HepG2 (cell line): ENCODE results near the gene ZFAND6. TPM values are rescaled to one million over a fixed set of nuclear protein-coding genes. Genes with fewer than 3 reads are reported as not detected.

Experiments
- BORCS8-MEF2B ChIP-seq: sonication (generic); formaldehyde crosslinking; IDR thresholded peaks from 2 replicates; pipeline ENCODE4 v1.8.0; 2022; ENCODE audit warnings: mild to moderate bottlenecking, missing genetic modification reagents
- CBX2 ChIP-seq, 2 experiments: fragments of 200-600 bp in 1 of 2; sonication (generic); formaldehyde crosslinking in 1 of 2; IDR thresholded peaks; 2 replicates each; pipeline versions ENCODE4 v1.7.0 to v1.8.1; 2018 to 2022; ENCODE audit warnings: low read depth in 2 of 2, low read length in 1 of 2, mild to moderate bottlenecking in 1 of 2, missing genetic modification reagents in 1 of 2
- FOXA3 ChIP-seq: IDR thresholded peaks from 2 replicates; pipeline ENCODE4 v1.6.1; 2016; ENCODE audit warnings: missing genetic modification reagents, missing compliant biosample characterization
- JARID2 ChIP-seq: sonication (generic); formaldehyde crosslinking; IDR thresholded peaks from 2 replicates; pipeline ENCODE4 v1.8.1; 2023; ENCODE audit warnings: missing genetic modification reagents, inconsistent platforms; ENCODE audit not compliant: insufficient replicate concordance
- PBX3 ChIP-seq: sonication (generic); formaldehyde crosslinking; IDR thresholded peaks from 2 replicates; pipeline ENCODE4 v1.8.1; 2023; ENCODE audit warnings: missing genetic modification reagents, inconsistent platforms, borderline replicate concordance
- PTBP1 ChIP-seq: fragments of 200-400 bp; formaldehyde crosslinking; IDR thresholded peaks from 2 replicates; pipeline ENCODE4 v1.6.1; 2018; ENCODE audit warnings: low read length, low read depth; ENCODE audit not compliant: poor library complexity, severe bottlenecking
- RCOR2 ChIP-seq: IDR thresholded peaks from 2 replicates; pipeline ENCODE4 v1.6.1; 2016; ENCODE audit warnings: missing biosample characterization, missing genetic modification reagents
- SP4 ChIP-seq: sonication (generic); formaldehyde crosslinking; IDR thresholded peaks from 2 replicates; pipeline ENCODE4 v1.8.1; 2023; ENCODE audit warnings: mild to moderate bottlenecking, missing genetic modification reagents
- SP5 ChIP-seq: IDR thresholded peaks from 2 replicates; pipeline ENCODE4 v1.6.1; 2016; ENCODE audit warnings: low read depth, borderline replicate concordance
- XBP1 ChIP-seq: sonication (generic); formaldehyde crosslinking; IDR thresholded peaks from 2 replicates; pipeline ENCODE4 v1.5.0; 2020; ENCODE audit warnings: missing genetic modification reagents
- ZBTB33 ChIP-seq: sonication (generic); formaldehyde crosslinking; IDR thresholded peaks from 2 replicates; pipeline ENCODE4 v1.4.0; 2020; ENCODE audit warnings: missing genetic modification reagents
- ZBTB37 ChIP-seq: sonication (generic); formaldehyde crosslinking; IDR thresholded peaks from 2 replicates; pipeline ENCODE4 v1.4.0; 2020; ENCODE audit warnings: mild to moderate bottlenecking, missing genetic modification reagents
- ZNF337 ChIP-seq: sonication (generic); formaldehyde crosslinking; IDR thresholded peaks from 2 replicates; pipeline ENCODE4 v1.5.1; 2020; ENCODE audit warnings: missing genetic modification reagents, low read depth, mild to moderate bottlenecking, borderline replicate concordance
- ZNF569 ChIP-seq: sonication (generic); formaldehyde crosslinking; IDR thresholded peaks from 2 replicates; pipeline ENCODE4 v1.5.0; 2020; ENCODE audit warnings: mild to moderate bottlenecking, missing genetic modification reagents, moderate library complexity, borderline replicate concordance
- ZNF570 ChIP-seq: sonication (generic); formaldehyde crosslinking; IDR thresholded peaks from 2 replicates; pipeline ENCODE4 v1.4.0; 2020; ENCODE audit warnings: mild to moderate bottlenecking, missing genetic modification reagents, borderline replicate concordance
- ZNF577 ChIP-seq: sonication (generic); formaldehyde crosslinking; IDR thresholded peaks from 2 replicates; pipeline ENCODE4 v1.4.0; 2020; ENCODE audit warnings: mild to moderate bottlenecking, low read depth, missing genetic modification reagents, borderline replicate concordance
- ZNF607 ChIP-seq: sonication (generic); formaldehyde crosslinking; IDR thresholded peaks from 2 replicates; pipeline ENCODE4 v1.5.1; 2020; ENCODE audit warnings: missing genetic modification reagents, mild to moderate bottlenecking, borderline replicate concordance
- ZNF639 ChIP-seq: conservative IDR thresholded peaks from 2 replicates; pipeline ENCODE4 v1.6.1; 2018; ENCODE audit warnings: missing genetic modification reagents
- ZNF788 ChIP-seq: sonication (generic); formaldehyde crosslinking; IDR thresholded peaks from 2 replicates; pipeline ENCODE4 v1.5.0; 2020; ENCODE audit warnings: mild to moderate bottlenecking, missing genetic modification reagents, borderline replicate concordance
- ZSCAN30 ChIP-seq: sonication (generic); formaldehyde crosslinking; IDR thresholded peaks from 2 replicates; pipeline ENCODE4 v1.5.0; 2020; ENCODE audit warnings: mild to moderate bottlenecking, missing genetic modification reagents
- ZXDC ChIP-seq: sonication (generic); formaldehyde crosslinking; IDR thresholded peaks from 2 replicates; pipeline ENCODE4 v1.5.0; 2020; ENCODE audit warnings: mild to moderate bottlenecking, missing genetic modification reagents
- polyA plus RNA-seq, 8 experiments: library from polyadenylated mRNA; depleted of rRNA in 3 of 8; stranded (reverse) in 7 of 8; unstranded in 1 of 8; fragments of >200 nt; fragmentation: Illumina TruSeq in 4 of 8; extraction: Trizol in 4 of 8; gene quantifications; 2 replicates each; pipeline versions ENCODE4 v1.2.1 to v1.2.3, GENCODE V29; 2011 to 2016; ENCODE audit warnings: low read depth in 4 of 8, missing spikeins in 1 of 8, mixed read lengths in 1 of 8; ENCODE audit not compliant: insufficient read depth in 1 of 8
- total RNA-seq, 5 experiments: library from RNA; depleted of rRNA; stranded (reverse); fragments of >200 nt; fragmentation: Illumina TruSeq; extraction: Trizol; gene quantifications; 2 replicates each; pipeline ENCODE4 v1.2.3, GENCODE V29; 2016; ENCODE audit warnings: low read depth in 1 of 5

Gene ZFAND6
- total and polyA plus RNA-seq, 2 of the 13 experiments (the other 11 are each of a cell fraction or from before 2014, with no cell fraction given): 84.2 to 115 TPM

- TF ChIP-seq ZBTB37: no peak
- TF ChIP-seq PTBP1: no peak
- TF ChIP-seq PBX3 (CRISPR knock-in tag): no peak
- TF ChIP-seq ZNF607 (CRISPR knock-in tag): 0 out of 2 replicates have a peak, but pooled peaks have one; percentile 44
- peak; percentile 49; the same call in 1 of the 2 replicates for TF ChIP-seq ZBTB33 (CRISPR knock-in tag)
- no peak for TF ChIP-seq ZXDC
- peak; percentile 63 for TF ChIP-seq FOXA3 (CRISPR knock-in tag)
- TF ChIP-seq ZNF577: no peak
- no peak for TF ChIP-seq ZSCAN30 (CRISPR knock-in tag)
- TF ChIP-seq ZNF570 (CRISPR knock-in tag): no peak
- TF ChIP-seq XBP1 (CRISPR knock-in tag): no peak
- TF ChIP-seq ZNF639 (CRISPR knock-in tag): no peak
- TF ChIP-seq SP5 (CRISPR knock-in tag): peak; percentile 37; the same call in 1 of the 2 replicates
- TF ChIP-seq ZNF569 (CRISPR knock-in tag): no peak
- peak; percentile 76 for TF ChIP-seq RCOR2
- TF ChIP-seq SP4 (CRISPR knock-in tag): no peak
- peak; percentile 37; the same call in 1 of the 2 replicates for TF ChIP-seq ZNF788 (CRISPR knock-in tag)
- TF ChIP-seq CBX2 (IDR thresholded peaks at IDR 0.05; ENCODE audit: low read depth, low read length): no peak
- no peak for TF ChIP-seq CBX2 (CRISPR knock-in tag; IDR thresholded peaks at IDR 0.05; ENCODE audit: low read depth)
- no peak for TF ChIP-seq ZNF337 (CRISPR knock-in tag)
- TF ChIP-seq JARID2: no peak
- TF ChIP-seq BORCS8-MEF2B (CRISPR knock-in tag): peak; percentile 54; the same call in 1 of the 2 replicates
These were observed 101.2 kb downstream of the ZFAND6 start (continued) for GRCh38 chr15:80160570-80161156.
